HCEC 1CT (cell line): ENCODE data around the gene PIGZ.

Experiments used
- DNase-seq: peaks from one replicate; pipeline ENCODE4 v3.0.0-alpha.2; 2017

The PIGZ gene

GRCh38 chr3:197001106-197001971 is 32.7 kb upstream of the PIGZ start:
- DNase-seq: no peak

GRCh38 chr3:197000211-197000610 is 31.6 kb upstream of the PIGZ start:
- peak; percentile 14 for DNase-seq

GRCh38 chr3:196998966-196999760 is 30.5 kb upstream of the PIGZ start:
- DNase-seq: no peak

DNA sequence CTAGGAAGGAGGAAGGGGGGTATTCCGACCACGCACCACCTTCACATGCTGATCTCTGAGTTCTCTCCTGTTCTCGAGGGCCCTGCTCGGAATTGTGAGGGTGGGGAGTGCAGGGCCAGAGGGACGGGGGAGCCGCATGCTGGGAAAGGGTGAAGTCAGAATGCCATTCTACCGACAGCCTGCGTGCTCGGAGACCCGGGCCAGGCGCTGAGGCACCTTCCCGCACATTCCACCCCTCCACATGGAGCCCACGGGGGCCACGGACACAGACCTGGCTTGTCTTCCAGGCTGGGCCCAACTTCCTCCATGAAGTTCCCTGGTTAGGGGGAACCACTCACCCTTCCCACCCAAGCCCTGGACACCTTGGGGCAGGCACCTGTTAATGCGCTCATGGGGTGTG is 28.7 kb upstream of the PIGZ start:
- DNase-seq: no peak

- no peak for DNase-seq
Measured at GRCh38 chr3:196996454-196997265, 28.0 kb upstream of the PIGZ start.

GRCh38 chr3:196995646-196996355 is 27.2 kb upstream of the PIGZ start:
- no peak for DNase-seq

GRCh38 chr3:196995027-196995426 is 26.4 kb upstream of the PIGZ start:
- no peak for DNase-seq

DNA sequence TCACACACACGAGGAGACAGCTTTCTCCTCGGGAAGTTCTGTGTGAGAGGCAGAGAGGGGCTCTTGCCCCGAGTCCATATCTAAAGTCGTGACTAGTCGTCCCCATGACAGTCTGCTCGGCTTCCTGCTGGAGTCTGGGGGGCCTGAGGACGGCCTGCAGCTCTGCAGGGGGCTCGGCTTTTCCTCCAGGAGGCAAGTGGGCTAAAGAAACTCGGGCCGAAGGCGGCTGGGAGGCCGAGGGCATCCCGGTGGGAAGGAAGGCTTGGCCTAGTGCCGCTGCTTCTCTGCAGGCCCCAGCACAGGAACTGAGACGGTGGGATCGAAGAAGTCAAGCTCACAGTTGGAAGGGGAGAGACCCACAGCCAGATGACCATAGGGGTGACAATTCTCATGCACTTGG is 25.4 kb upstream of the PIGZ start:
- no peak for DNase-seq

DNA sequence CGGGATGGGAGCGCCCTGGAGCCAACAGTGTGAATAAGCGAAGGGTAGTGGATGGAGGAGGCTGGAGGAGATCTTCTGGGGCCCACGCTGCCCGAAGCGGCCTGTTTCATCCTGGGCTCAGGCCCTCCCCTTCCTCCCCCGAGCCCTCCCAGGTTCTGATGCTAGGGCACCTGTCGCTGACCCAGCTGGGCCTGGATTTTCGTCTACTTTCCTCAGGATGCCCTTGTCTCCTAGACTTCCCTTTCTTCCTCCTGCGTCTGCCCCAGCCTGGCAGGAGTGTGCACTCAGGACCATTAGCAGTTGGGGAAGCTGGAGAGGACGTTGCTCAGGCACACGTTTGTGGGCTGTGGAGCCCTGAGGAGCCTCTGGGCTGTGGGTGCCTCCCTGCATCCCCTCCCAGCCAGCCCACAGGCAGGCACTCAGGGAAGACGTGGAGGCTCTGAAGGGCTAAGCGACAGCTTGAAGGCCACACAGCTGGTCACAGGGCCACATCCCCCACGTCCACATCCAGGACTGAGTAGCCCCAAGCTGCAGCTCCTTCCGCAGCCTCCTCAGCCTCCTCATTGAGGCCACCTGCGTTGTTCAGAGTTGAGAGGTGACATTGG is 23.9 kb upstream of the PIGZ start:
- no peak for DNase-seq

GRCh38 chr3:196991581-196992460 is 23.2 kb upstream of the PIGZ start:
- DNase-seq: no peak

DNA sequence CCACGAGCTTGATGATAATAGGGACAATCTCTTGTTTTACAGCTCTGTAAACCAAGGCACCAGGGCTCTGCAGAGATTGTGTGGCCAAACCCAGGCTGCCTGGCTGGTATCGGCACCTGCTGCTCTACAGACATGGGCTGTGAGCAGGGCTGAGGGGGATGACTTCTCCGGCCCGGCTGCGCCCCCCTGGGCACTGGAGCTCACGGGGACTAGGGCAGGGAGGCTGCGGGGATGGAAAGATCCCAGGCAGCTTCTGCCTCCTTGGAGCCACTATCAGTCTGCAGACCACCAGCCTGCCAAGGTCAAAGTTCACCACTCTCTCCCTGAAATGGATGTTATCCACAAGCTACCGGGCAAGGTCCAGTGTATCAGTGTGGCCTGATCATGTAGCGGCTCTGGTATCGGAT is 22.0 kb upstream of the PIGZ start:
- no peak for DNase-seq

GRCh38 chr3:196989721-196990262 is 21.2 kb upstream of the PIGZ start:
- no peak for DNase-seq

DNA sequence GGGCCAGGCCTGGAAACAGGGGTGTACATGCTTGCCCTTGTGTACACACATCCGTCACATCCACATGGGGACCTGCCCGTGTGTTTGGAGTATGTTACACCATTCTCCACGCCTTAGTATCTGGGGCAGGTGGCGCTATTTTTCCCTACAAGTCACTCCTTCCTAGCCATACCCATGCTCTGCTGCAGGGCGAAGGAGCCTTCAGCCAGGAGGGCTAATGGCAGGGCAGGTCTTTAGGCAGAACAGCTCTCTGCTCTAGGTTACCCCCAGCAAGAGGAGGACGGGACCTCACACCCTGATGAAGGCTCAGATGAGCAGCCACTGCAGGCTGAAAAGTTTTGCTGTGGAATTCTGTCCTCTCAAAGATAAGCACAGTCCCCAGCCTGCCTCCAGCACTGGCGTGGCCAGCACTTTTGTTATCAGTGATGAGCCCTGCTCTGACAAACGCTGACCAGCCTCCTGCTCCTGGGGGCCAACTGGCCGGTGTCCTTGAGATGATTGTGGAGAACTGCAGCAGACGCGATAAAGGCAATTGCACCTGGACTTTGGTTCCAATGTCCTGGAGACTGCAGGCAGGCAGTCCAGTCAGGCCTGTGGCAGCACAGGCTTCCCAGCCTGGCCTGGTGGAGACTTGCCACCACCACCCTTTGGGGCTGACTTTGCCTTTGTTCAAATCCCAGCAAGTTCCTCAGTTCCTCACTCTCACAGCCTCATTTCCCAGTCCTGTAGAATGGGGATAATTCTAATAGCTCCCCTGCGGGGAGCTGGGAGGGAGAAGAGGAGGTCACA is 19.8 kb upstream of the PIGZ start:
- no peak for DNase-seq

DNA sequence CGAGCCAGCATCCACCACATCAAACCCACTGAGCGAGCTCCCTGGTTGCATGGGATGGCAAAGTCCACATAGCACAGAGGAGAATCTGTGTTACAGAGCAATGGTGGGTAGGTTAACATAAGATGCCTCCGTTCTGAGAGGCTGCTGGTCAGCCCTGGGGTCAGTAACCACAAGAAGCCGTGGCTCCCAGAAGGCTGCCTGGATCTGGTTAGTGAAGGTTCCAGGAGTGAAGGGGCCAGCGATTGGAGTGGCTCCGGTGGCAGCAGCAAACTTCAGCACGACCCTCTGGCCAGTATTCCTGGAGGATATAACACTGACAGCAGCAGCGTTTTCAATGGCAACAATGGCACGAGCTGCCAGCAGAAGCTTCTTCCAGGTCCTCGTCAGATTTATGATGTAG is 18.4 kb upstream of the PIGZ start:
- no peak for DNase-seq

- no peak for DNase-seq
Measured at GRCh38 chr3:196985954-196986885, 17.6 kb upstream of the PIGZ start.

- no peak for DNase-seq
Measured at GRCh38 chr3:196985298-196985697, 16.7 kb upstream of the PIGZ start.

- DNase-seq: no peak
Measured at GRCh38 chr3:196983186-196983585, 14.6 kb upstream of the PIGZ start.

- no peak for DNase-seq
Measured at GRCh38 chr3:196981657-196982056, 13.0 kb upstream of the PIGZ start.

DNA sequence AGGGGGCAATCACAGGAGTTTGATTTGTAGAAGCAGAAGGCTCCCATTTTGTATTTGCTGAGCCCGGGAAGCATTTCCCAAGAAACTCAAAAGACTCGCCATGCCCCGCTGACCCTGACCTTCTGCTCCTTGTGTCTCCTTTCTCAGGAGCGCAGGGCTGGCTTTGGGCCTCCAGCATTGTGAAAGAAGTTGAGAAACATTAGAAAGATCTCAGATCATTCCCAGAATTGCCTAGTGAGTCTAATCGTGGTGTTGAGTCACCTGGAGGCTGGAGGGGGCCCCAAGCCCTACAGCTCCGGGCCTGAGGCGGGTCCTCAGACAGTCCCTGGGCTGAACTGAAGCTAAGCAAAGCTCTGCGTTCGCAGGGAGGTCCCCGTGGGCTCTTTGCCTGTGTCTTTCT is 10.9 kb upstream of the PIGZ start:
- DNase-seq: no peak
